ENCODE measurements around the gene RBFOX1. TPM values are rescaled to one million over a fixed set of nuclear protein-coding genes. Genes with fewer than 3 reads are reported as not detected.

The RBFOX1 gene
- total and polyA plus RNA-seq, 2 donors (not counting 1 experiment from before 2014, with no cell fraction given) = not detected

- no peaks in the 10 kb centered on the region for H3K27me3 ChIP-seq (replicated peaks in 1 of 4; ENCODE audit: control extremely low read depth in 1 of 4, control insufficient read depth in 3 of 4, insufficient read depth in 4 of 4, low read length in 3 of 4)
- H3K4me1 ChIP-seq (ENCODE audit: control insufficient read depth in 2 of 2, insufficient read depth in 2 of 2, low read length in 2 of 2) = no peaks in the 10 kb centered on the region
- TF ChIP-seq EZH2 (IDR thresholded peaks at IDR 0.05; ENCODE audit: borderline replicate concordance, insufficient read depth, low read depth, low read length, poor library complexity, severe bottlenecking) = no peak
- no peak for TF ChIP-seq CTCF (IDR thresholded peaks at IDR 0.05)
- ATAC-seq (ENCODE audit: low read depth) (no peak), DNase-seq (no peak)
- H3K36me3 ChIP-seq (replicated peaks in 1 of 2; ENCODE audit: control extremely low read depth in 1 of 2, control insufficient read depth in 1 of 2, extremely low read depth in 1 of 2, insufficient read depth in 2 of 2, low read length in 1 of 2) = no peaks in the 10 kb centered on the region
- no peak overlapping the region for H3K9ac ChIP-seq (ENCODE audit: low read length)
- Mint-ChIP-seq H3K27me3 (no peaks in the 10 kb centered on the region), H3K4me1 (no peaks in the 10 kb centered on the region), H3K27ac (no peak overlapping the region), H3K4me3 (no peak overlapping the region), H3K9me3 (ENCODE audit: insufficient read depth) (peaks cover 5% of the 10 kb centered on the region)
- no peak overlapping the region for H3K27ac ChIP-seq (ENCODE audit: low read length in 2 of 2)
- H3K4me3 ChIP-seq (ENCODE audit: control extremely low read depth in 1 of 5, extremely low read depth in 1 of 5, insufficient read depth in 1 of 5, low read depth in 2 of 5, low read length in 4 of 5) = no peak overlapping the region
- peaks cover 0 to 13% (median 0%) of the 10 kb centered on the region in 3 donors for H3K9me3 ChIP-seq (ENCODE audit: control extremely low read depth in 1 of 3, control insufficient read depth in 2 of 3, insufficient read depth in 1 of 3, low read length in 2 of 3)
- POLR2A ChIA-PET = no interaction called here
- H3K79me2 ChIP-seq (ENCODE audit: control insufficient read depth, insufficient read depth, low read length) = no peaks in the 10 kb centered on the region
- no CpG with 5 or more reads among the region's 4 CpGs for WGBS (ENCODE audit: insufficient coverage)
- intact Hi-C loops (cut with micrococcal nuclease) = no loop called here
- H3K4me2 ChIP-seq (replicated peaks; ENCODE audit: low read depth, low read length, poor library complexity, severe bottlenecking) = no peak overlapping the region
- CTCF ChIA-PET = no interaction called here
- no peaks in the 10 kb centered on the region for H4K20me1 ChIP-seq (ENCODE audit: control insufficient read depth, insufficient read depth, low read length, poor library complexity, severe bottlenecking)
- no peak overlapping the region for H2AFZ ChIP-seq (ENCODE audit: insufficient read depth, low read depth, low read length, poor library complexity, severe bottlenecking)
Observed at GRCh38 chr16:7423434-7424044, 90.9 kb downstream of the RBFOX1 start.

DNA sequence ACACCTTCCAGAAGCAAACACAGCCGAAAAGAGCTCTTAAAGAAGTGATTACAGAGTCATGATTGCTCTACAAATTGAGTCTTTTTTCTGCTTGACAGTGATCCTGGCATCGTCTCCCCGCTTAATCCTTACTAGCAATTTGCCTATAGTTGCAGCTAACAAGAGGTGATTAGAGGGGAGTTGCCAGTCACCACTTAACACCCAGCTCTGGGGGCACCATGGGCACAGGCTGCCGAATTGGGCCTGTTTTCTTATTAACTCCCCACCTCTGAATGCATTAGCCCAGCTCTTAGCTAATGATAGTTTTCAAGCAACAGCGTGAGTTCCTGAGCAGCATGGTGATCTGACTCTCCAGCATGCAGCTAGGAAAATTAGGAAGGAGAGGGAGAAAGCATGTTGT, 93.5 kb downstream of the RBFOX1 start:
- TF ChIP-seq EZH2 (IDR thresholded peaks at IDR 0.05; ENCODE audit: borderline replicate concordance, insufficient read depth, low read depth, low read length, poor library complexity, severe bottlenecking) (no peak), CTCF (IDR thresholded peaks at IDR 0.05) (no peak)
- H3K4me1 ChIP-seq (ENCODE audit: control insufficient read depth in 2 of 2, insufficient read depth in 2 of 2, low read length in 2 of 2) = no peaks in the 10 kb centered on the region
- H3K9me3 Mint-ChIP-seq (ENCODE audit: insufficient read depth) = peaks cover 5% of the 10 kb centered on the region
- ATAC-seq (ENCODE audit: low read depth) = no peak
- H3K9ac ChIP-seq (ENCODE audit: low read length) = no peak overlapping the region
- no peaks in the 10 kb centered on the region for H4K20me1 ChIP-seq (ENCODE audit: control insufficient read depth, insufficient read depth, low read length, poor library complexity, severe bottlenecking)
- H3K27ac Mint-ChIP-seq = no peak overlapping the region
- no peak overlapping the region for H3K4me3 ChIP-seq (ENCODE audit: control extremely low read depth in 1 of 5, extremely low read depth in 1 of 5, insufficient read depth in 1 of 5, low read depth in 2 of 5, low read length in 4 of 5)
- intact Hi-C loops (cut with micrococcal nuclease) = no loop called here
- no peaks in the 10 kb centered on the region for H3K27me3 ChIP-seq (replicated peaks in 1 of 4; ENCODE audit: control extremely low read depth in 1 of 4, control insufficient read depth in 3 of 4, insufficient read depth in 4 of 4, low read length in 3 of 4)
- ChIA-PET CTCF (no interaction called here), POLR2A (no interaction called here)
- H3K27ac ChIP-seq (ENCODE audit: low read length in 2 of 2) = no peak overlapping the region
- H2AFZ ChIP-seq (ENCODE audit: insufficient read depth, low read depth, low read length, poor library complexity, severe bottlenecking) = no peak overlapping the region
- no peak overlapping the region for H3K4me2 ChIP-seq (replicated peaks; ENCODE audit: low read depth, low read length, poor library complexity, severe bottlenecking)
- H3K4me1 Mint-ChIP-seq = no peaks in the 10 kb centered on the region
- no peak overlapping the region for H3K4me3 Mint-ChIP-seq
- WGBS (ENCODE audit: insufficient coverage) = 83% methylated on average over 2 of the region's 5 CpGs
- no peak for DNase-seq
- H3K36me3 ChIP-seq (replicated peaks in 1 of 2; ENCODE audit: control extremely low read depth in 1 of 2, control insufficient read depth in 1 of 2, extremely low read depth in 1 of 2, insufficient read depth in 2 of 2, low read length in 1 of 2) = no peaks in the 10 kb centered on the region
- H3K79me2 ChIP-seq (ENCODE audit: control insufficient read depth, insufficient read depth, low read length) = no peaks in the 10 kb centered on the region
- H3K9me3 ChIP-seq (ENCODE audit: control extremely low read depth in 1 of 3, control insufficient read depth in 2 of 3, insufficient read depth in 1 of 3, low read length in 2 of 3) = peaks cover 0 to 15% (median 0%) of the 10 kb centered on the region in 3 donors
- no peaks in the 10 kb centered on the region for H3K27me3 Mint-ChIP-seq
